Limb (tissue), 2 donors: ENCODE measurements around the gene HOGA1.

Source experiments
- DNase-seq, 2 donors: peaks; one replicate each; pipeline ENCODE4 v3.0.0-alpha.2; 2016; ENCODE audit errors: extremely low spot score in 2 of 2

HOGA1 gene

DNA sequence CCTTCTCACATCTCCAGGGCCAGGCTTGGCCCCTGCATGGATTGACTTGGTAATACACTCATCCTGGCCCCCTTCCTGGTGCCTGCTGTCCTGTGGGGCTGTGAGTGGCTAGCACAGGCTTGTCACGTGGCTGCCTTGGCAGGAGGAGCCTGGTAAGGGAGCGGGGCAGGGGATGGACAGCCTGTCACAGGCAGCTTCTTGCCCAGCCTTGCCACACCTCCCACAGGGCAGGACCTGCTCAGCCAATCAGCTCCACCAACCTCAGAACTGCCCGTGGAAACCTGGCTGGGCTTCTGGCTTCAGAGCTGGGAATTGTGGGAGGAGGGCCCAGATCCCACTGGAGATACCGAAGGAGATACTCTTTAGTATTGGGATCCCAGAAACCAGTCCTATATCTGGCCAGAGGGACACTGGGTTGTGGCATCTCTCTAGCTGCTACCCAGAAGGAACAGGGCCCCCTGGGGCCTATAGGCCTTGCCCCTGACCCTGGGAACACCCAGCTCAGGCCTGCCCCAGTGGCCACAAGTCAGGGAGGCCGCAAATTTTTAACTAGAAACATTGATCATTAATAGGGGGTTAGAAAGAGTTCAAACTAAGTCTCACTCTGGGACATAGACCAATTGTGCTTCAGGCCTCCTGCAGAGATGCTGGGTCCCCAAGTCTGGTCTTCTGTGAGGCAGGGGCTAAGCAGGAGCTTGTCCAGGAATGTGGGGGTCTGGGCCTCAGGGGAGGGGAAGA is at the start of gene HOGA1:
TSS of gene HOGA1 (plus strand) at position 330 of the 738 bp plus-strand sequence. CDS start at position 645, 315 bp downstream.
- peak in 1 of 2 donors; percentile 8 for DNase-seq

DNA sequence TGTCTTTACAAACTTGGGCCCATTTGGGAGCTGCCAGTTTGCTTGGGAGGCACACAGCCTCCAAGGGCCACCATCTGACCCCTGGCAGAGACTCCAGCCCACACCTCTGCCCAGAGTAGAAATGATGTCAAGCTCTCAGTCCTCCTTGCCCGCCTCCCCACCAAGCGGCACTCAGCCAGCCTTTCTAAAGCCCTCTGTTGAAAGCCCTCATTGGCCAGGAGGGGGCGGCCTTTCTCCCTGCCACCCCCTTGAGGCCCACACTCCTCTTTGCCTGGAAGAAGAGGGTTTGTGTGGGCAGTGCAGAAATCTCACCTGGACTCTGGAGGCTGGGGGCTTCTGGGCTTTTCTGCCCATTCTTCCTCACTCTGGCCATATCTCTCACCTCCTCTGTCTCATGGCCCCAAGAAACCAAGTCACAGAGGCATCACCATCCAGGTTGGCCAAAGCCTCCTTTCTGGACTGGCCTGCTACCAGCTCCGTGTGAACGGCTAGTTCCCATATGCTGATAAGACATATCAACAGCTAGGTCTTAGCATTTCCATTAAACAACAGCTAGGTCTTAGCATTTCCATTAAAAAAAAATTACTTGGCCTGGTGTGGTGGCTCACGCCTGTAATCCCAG is 49.3 kb upstream of the HOGA1 start:
- no peak for DNase-seq

GRCh38 chr10:97537186-97537869 is 46.9 kb upstream of the HOGA1 start:
- no peak for DNase-seq

DNA sequence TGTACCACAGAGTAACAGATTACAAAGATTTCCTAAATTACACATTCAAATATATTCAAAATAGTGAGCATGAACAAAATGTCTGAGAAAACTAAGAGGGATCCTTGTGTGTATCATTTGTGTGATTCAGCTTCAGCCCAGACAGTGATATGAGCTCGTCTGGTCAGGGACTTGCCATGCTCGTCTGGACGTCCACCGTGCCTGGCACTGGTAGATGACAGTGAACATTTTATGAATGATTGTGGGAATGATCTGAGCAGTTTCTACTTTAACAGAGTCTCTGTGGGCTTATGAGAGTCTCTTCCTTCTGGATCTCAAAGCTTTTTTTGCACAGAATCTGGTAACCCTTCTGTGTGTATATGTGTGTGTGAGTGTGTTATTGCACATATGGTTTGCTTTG is 45.8 kb upstream of the HOGA1 start:
- no peak for DNase-seq

GRCh38 chr10:97538839-97539238 is 45.4 kb upstream of the HOGA1 start:
- no peak for DNase-seq

- DNase-seq: no peak
These were observed 44.5 kb upstream of the HOGA1 start for GRCh38 chr10:97539523-97540200.

- no peak for DNase-seq
These were observed 43.3 kb upstream of the HOGA1 start for GRCh38 chr10:97540669-97541500.

DNA sequence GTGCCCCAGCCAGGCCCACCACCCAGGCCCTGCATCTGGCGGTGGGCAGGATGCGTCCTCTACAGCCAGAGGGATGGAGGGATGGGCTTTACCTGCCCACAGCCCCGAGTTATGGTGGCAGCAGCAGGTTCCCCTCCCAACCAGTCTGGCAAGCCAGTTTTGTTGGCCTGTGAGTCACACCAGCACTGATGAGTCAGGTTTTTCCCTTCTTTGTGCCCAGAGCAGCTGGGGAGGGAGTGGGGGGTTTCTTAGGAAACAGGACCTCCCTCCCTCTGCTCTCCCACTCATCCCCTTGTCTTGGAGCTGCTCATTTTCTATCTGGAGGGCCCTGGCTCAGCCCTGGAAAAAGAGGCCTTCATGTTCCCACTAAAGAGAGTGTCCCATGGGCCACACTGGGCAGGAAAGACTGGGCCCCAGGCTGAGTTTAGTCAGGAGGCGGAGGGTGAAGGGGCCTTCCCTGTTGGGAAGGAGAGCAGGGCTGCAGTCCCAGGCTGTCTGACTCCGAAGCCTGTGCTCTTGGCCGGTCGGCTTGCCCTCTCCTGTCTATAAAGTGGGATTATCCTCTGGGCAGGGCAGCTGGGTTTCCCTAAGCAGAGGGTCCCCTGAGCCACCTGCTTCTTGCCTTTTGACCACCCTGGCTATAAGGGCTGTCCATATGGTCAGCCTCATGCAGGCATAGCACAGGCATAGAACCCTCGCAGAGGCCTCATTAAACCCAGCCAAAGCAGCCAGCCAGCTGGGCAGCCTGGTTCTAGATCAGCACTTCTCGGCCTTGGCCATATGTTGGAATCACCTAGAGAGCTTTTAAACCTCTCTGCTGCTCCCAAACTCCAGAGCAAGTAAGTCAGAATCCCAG is 41.8 kb upstream of the HOGA1 start:
- DNase-seq: peak; percentile 63 to 72

DNA sequence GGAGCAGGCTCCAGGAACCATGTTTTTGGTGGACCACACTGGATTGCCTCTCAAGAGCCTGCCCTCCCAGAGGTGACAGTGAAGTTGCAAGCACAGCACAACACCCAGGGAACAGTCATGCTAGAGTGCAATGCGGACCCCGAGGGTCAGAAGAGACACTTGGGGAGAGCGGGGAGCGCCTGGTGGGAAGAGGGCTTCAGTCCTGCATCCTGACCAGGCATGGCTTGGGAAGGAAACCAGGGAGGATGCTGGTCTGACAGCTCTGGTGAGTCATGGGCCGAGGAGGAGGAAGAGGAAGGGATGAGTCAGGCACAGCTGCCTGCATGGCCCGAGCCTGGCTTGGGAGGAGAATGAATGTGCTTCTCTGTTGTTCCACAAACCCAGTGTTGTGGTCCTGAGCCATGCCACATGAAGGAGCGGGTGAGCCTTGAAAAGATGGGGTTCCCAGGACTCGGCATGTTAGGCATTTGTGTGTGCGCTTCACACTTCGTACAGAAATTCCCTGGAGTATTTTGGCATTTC is 41.1 kb upstream of the HOGA1 start:
- no peak for DNase-seq

- DNase-seq: no peak
These were observed 37.5 kb upstream of the HOGA1 start for GRCh38 chr10:97546456-97547270.

GRCh38 chr10:97547271-97547600 is 37.0 kb upstream of the HOGA1 start:
- DNase-seq: no peak

GRCh38 chr10:97547962-97548361 is 36.2 kb upstream of the HOGA1 start:
- DNase-seq: no peak

- no peak for DNase-seq
These were observed 35.2 kb upstream of the HOGA1 start for GRCh38 chr10:97548828-97549455.

GRCh38 chr10:97549587-97550322 is 34.4 kb upstream of the HOGA1 start:
- DNase-seq: no peak

DNA sequence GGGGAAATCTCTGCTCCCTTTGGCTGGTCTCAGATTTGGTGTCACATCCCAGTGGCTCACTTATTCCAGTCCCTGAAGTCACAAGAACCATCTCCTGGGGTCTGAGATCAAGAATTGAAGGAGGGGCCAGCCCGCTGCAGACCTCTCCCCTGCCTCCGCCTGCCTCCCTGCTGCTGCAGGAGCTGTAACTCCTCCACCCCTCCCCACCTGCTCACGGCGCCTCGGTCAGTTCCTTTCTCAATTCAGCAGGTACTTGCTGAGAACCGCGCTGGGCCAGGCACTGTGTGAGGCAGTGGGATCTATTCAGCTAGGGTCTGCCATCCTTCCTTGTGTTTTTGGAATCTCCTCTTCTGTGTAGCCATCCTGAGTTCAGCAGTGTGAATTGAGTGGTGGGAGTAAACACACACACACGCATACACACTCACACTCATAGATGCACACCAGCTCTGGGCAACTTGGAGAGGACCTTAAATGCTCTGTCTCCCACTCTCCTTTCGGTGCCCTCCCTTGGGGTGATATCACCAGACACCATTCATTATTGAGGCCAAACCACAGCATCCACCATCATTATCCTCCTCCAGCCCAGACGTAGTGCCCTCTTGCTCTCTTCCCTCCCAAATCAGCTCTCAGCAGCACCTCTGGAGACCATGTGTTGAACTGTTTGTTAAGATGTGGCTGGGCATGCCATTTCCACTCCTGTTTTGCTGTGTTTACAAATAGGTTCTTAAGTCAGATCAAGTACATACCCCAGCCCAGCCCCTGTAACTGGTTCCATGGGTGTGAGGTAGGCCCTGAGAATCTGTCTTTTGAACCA is 33.6 kb upstream of the HOGA1 start:
- DNase-seq: no peak

DNA sequence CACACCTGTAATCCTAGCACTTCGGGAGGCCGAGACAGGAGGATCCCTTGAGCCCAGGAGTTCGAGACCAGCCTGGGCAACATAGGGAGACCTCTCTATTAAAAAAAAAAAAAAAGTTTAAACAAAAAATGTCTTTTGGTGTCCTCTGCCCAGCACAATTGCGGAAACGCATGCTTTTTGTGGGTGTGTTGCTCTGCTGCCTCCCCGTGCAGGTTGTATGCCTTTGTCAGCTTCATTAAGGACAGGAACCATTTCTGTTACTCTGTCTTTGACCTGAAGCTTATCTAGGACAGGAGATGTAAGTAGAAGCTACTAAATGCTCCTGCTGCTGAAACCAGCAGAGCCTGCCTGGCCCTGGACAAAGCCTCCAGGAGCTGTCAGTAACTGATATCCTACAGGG is 32.9 kb upstream of the HOGA1 start:
- DNase-seq: no peak

GRCh38 chr10:97553575-97554031 is 30.6 kb upstream of the HOGA1 start:
- peak in 1 of 2 donors; percentile 77 for DNase-seq
